GM21381 (cell line): ENCODE data around the gene CT45A10.
"Not testable (repeated sequence)": the region's sequence is repeated elsewhere in the genome, so short reads cannot be mapped to it uniquely, and the experiment has no call there.

ENCODE experiments used
- ATAC-seq: cut with Tn5 transposase; IDR thresholded peaks from one replicate; pipeline ENCODE4 v1.9.1; 2021; ENCODE audit warnings: mild to moderate bottlenecking, moderate library complexity; ENCODE audit not compliant: unreplicated experiment

The CT45A10 gene

GRCh38 chrX:135893294-135893817, at the start of gene CT45A10, which contains the start of gene SAGE1:
Gene CT45A10 (minus strand): TSS chrX:135893444. CDS start chrX:135885344, 8,100 bp downstream.
Gene SAGE1 (plus strand): TSS chrX:135893716. CDS start chrX:135896243, 2,527 bp downstream.
- no peak for ATAC-seq

- peak; percentile 60 for ATAC-seq
Measured at GRCh38 chrX:135931644-135932487, 38.6 kb upstream of the CT45A10 start.

- no peak for ATAC-seq
Measured at GRCh38 chrX:135927897-135928296, 34.7 kb upstream of the CT45A10 start.

- ATAC-seq, result no peak
Measured at GRCh38 chrX:135923353-135923752, 30.1 kb upstream of the CT45A10 start.

- ATAC-seq, result not testable (repeated sequence)
Measured at GRCh38 chrX:135920516-135920915, 27.3 kb upstream of the CT45A10 start.

- ATAC-seq, result no peak
Measured at GRCh38 chrX:135914404-135914803, 21.2 kb upstream of the CT45A10 start.

- no peak for ATAC-seq
Measured at GRCh38 chrX:135910251-135910650, 17.0 kb upstream of the CT45A10 start.

GRCh38 chrX:135892781-135893180, 463 bp downstream of the CT45A10 start:
- no peak for ATAC-seq

- ATAC-seq, result no peak
Measured at GRCh38 chrX:135890087-135890585, 3.1 kb downstream of the CT45A10 start.

GRCh38 chrX:135888976-135889375, 4.3 kb downstream of the CT45A10 start:
- ATAC-seq, result not testable (repeated sequence)

- not testable (repeated sequence) for ATAC-seq
Measured at GRCh38 chrX:135888230-135888629, 5.0 kb downstream of the CT45A10 start.

GRCh38 chrX:135882741-135883140, 10.5 kb downstream of the CT45A10 start:
- not testable (repeated sequence) for ATAC-seq

- ATAC-seq, result not testable (repeated sequence)
Measured at GRCh38 chrX:135871712-135872111, 21.5 kb downstream of the CT45A10 start, which contains the start of gene CT45A9. Gene CT45A9 (minus strand): TSS chrX:135871812. CDS start chrX:135868061, 3,751 bp downstream.

GRCh38 chrX:135854438-135854837, 38.8 kb downstream of the CT45A10 start, which contains the start of gene CT45A8:
Gene CT45A8 (minus strand): TSS chrX:135854538. CDS start chrX:135850783, 3,755 bp downstream.
- ATAC-seq, result not testable (repeated sequence)

GRCh38 chrX:135837180-135837579, 56.1 kb downstream of the CT45A10 start, which contains the start of gene CT45A7:
Gene CT45A7 (minus strand): TSS chrX:135837280. CDS start chrX:135833533, 3,747 bp downstream.
- not testable (repeated sequence) for ATAC-seq
